ENCODE measurements around the gene KCTD13. TPM values are rescaled to one million over a fixed set of nuclear protein-coding genes. Genes with fewer than 3 reads are reported as not detected.

KCTD13 gene
- total and polyA plus RNA-seq, 10 of the 15 experiments (the other 5 are each of a cell fraction or from before 2014, with no cell fraction given), result 3.3 to 29.2 (median 12.5) TPM

DNA sequence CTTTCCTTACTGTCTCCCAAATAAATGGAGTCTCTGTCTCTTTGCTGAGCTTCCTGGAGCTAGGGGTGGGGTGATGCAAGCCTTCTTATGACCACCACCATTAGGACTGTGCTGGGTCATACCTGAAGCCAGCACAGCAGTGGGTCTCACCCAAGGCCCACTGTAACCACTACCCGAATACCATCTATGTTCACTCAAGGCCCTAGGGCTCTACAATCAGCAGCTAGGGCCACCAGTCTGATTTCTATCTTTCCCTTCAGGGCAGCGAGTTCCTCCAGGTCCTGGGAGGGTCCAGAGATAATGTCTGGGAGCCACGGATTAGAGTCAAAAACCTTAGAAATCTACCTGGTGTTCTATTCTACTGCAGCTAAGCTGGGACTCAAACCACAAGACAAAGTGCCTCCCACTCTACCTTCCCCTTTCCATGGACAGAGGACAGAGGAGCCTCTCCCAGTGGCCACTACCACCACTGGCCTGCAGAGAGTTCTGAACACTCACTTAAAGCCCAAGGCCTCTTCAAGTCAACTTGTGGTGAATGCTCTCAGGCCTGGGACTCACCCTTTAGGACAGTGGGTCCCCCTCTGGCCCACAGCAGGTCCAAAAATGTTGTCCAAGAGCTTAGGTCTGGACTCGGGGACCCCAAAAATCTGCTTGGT is 24.9 kb upstream of the KCTD13 start:
- Histone ChIP-seq H3K27ac (ENCODE audit: control insufficient read depth, insufficient read depth) (no peak overlapping the region), H3K36me3 (ENCODE audit: control insufficient read depth in 2 of 2, insufficient read depth in 2 of 2, low read length in 1 of 2) (no peaks in the 10 kb centered on the region), H3K9me3 (replicated peaks; ENCODE audit: control insufficient read depth, insufficient read depth, low read length) (no peaks in the 10 kb centered on the region; the same call in 2 of the 3 replicates), H2AFZ (ENCODE audit: control insufficient read depth, low read depth, low read length) (no peak overlapping the region), H3K4me3 (no peak overlapping the region), H3K79me2 (ENCODE audit: control insufficient read depth, insufficient read depth, low read length) (no peaks in the 10 kb centered on the region), H3K4me1 (ENCODE audit: control insufficient read depth, insufficient read depth, low read length) (no peaks in the 10 kb centered on the region), H4K20me1 (ENCODE audit: control insufficient read depth, insufficient read depth) (no peaks in the 10 kb centered on the region), H3K27me3 (replicated peaks in 1 of 2; ENCODE audit: control insufficient read depth in 2 of 2, insufficient read depth in 2 of 2, low read length in 1 of 2) (no peaks in the 10 kb centered on the region), H3K4me2 (ENCODE audit: control insufficient read depth, insufficient read depth) (no peak overlapping the region), H3K9ac (ENCODE audit: control insufficient read depth, insufficient read depth, low read length) (no peak overlapping the region)
- no TSS peak for BruUV-seq (replicated peaks)
- 23% methylated on average over 4 of the region's 4 CpGs for WGBS (ENCODE audit: insufficient coverage, insufficient replicate concordance, low lambda C conversion rate, missing lambda C conversion rate)
- SMC1A ChIA-PET (ENCODE audit: uncharacterized antibody, unreplicated experiment), result no interaction called here
- RAD21 ChIA-PET (ENCODE audit: unreplicated experiment), result no interaction called here
- ATAC-seq (no peak), FAIRE-seq (no peak), DNase-seq (ENCODE audit: low read depth, low spot score) (no peak)
- no peak for TF ChIP-seq SMARCA5 (IDR thresholded peaks at IDR 0.05)
- TF ChIP-seq MXI1 (IDR thresholded peaks at IDR 0.05; ENCODE audit: low read depth, low read length), result no peak
- TF ChIP-seq, protein P1, sequence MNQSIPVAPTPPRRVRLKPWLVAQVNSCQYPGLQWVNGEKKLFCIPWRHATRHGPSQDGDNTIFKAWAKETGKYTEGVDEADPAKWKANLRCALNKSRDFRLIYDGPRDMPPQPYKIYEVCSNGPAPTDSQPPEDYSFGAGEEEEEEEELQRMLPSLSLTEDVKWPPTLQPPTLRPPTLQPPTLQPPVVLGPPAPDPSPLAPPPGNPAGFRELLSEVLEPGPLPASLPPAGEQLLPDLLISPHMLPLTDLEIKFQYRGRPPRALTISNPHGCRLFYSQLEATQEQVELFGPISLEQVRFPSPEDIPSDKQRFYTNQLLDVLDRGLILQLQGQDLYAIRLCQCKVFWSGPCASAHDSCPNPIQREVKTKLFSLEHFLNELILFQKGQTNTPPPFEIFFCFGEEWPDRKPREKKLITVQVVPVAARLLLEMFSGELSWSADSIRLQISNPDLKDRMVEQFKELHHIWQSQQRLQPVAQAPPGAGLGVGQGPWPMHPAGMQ (IDR thresholded peaks at IDR 0.05; ENCODE audit: borderline replicate concordance), result no peak
- TF ChIP-seq BRCA1 (IDR thresholded peaks at IDR 0.05; ENCODE audit: low read depth, low read length), result no peak
- no peak for TF ChIP-seq JUNB (IDR thresholded peaks at IDR 0.05)
- no peak for TF ChIP-seq KAT2A (conservative IDR thresholded peaks at IDR 0.05; ENCODE audit: control insufficient read depth, low read depth, low read length)
- no peak for TF ChIP-seq YBX1 (IDR thresholded peaks at IDR 0.05)
- TF ChIP-seq MYC (IDR thresholded peaks at IDR 0.05; ENCODE audit: insufficient read depth, insufficient read length, insufficient replicate concordance, low read length, severe bottlenecking), result no peak
- no peak for TF ChIP-seq RFX5 (IDR thresholded peaks at IDR 0.05; ENCODE audit: low read depth, low read length)
- no peak for TF ChIP-seq NR2C2 (IDR thresholded peaks at IDR 0.05; ENCODE audit: borderline replicate concordance, control insufficient read depth, insufficient read length, low read depth)
- TF ChIP-seq SP1 (IDR thresholded peaks at IDR 0.05; ENCODE audit: low read depth, low read length), result no peak
- no peak for TF ChIP-seq SMAD5 (IDR thresholded peaks at IDR 0.05; ENCODE audit: low read depth)
- TF ChIP-seq, protein P2, sequence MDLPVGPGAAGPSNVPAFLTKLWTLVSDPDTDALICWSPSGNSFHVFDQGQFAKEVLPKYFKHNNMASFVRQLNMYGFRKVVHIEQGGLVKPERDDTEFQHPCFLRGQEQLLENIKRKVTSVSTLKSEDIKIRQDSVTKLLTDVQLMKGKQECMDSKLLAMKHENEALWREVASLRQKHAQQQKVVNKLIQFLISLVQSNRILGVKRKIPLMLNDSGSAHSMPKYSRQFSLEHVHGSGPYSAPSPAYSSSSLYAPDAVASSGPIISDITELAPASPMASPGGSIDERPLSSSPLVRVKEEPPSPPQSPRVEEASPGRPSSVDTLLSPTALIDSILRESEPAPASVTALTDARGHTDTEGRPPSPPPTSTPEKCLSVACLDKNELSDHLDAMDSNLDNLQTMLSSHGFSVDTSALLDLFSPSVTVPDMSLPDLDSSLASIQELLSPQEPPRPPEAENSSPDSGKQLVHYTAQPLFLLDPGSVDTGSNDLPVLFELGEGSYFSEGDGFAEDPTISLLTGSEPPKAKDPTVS (IDR thresholded peaks at IDR 0.05; ENCODE audit: low read depth, low read length), result no peak
- no peak for TF ChIP-seq SUZ12 (IDR thresholded peaks at IDR 0.05; ENCODE audit: unreplicated experiment)
- TF ChIP-seq ASH2L (IDR thresholded peaks at IDR 0.05; ENCODE audit: borderline replicate concordance, low read depth), result no peak
- TF ChIP-seq WRNIP1 (IDR thresholded peaks at IDR 0.05; ENCODE audit: borderline replicate concordance, low read depth, low read length), result no peak
- in situ Hi-C loops (cut with MboI) (no loop called here), intact Hi-C loops (cut with micrococcal nuclease; ENCODE audit: unreplicated experiment) (no loop called here)
- POLR2A ChIA-PET, result interaction anchor here (0.6 to 1.0 kb wide), 2 partner anchors 43 to 111 kb away, joined by 3 to 4 read pairs; no protein-coding TSS in a partner anchor
- CTCF ChIA-PET, result no interaction called here

Measured in GM12878 (cell line).